Measurements from ENCODE around the gene PRDX6. TPM values are rescaled to one million over a fixed set of nuclear protein-coding genes. Genes with fewer than 3 reads are reported as not detected.

The PRDX6 gene
- polyA plus RNA-seq, 2 of the 4 experiments (the other 2 are of a cell fraction): 246 TPM

DNA sequence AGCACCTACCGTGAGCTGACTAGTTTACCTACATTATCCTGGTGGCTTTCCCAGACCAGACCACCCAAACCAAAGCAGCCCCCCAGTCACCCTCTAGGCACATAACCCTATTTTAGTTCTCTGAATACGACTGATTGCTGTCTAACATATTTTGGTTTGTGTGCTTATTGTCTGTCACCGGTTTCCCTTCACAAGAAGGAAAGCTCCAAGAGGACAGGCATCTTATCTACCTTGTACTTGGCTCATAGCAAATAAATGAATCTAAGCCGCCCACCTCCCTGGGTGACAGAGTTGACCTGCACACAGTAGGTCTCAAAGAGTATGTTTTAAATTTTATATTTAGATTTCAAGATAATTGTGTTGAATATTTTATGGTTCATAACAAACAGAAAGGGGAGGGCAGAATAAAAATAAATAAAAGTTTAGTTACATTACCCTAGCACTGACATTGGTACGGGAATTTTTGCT is 904 bp upstream of the PRDX6 start:
- ChIA-PET POLR2A (interaction anchor here (0.5 to 2.8 kb wide), 8 partner anchors 9 to 392 kb away, joined by 3 to 15 read pairs (median 9); partner anchors contain the start of genes CENPL, DARS2, KLHL20 and ZBTB37), CTCF (interaction anchor here (1.0 to 2.9 kb wide), 7 partner anchors 10 to 732 kb away, joined by 3 to 7 read pairs (median 3); no protein-coding TSS in a partner anchor)
- WGBS (ENCODE audit: missing lambda C conversion rate): 44% methylated on average over 5 of the region's 5 CpGs
- peak overlapping the region; percentile 89 for H3K4me2 ChIP-seq
- H3K4me3 ChIP-seq: peak overlapping the region; percentile 81
- FAIRE-seq (no peak), ATAC-seq (no peak), DNase-seq (ENCODE audit: low read depth in 1 of 2, low spot score in 1 of 2) (no peak)
- H3K4me1 ChIP-seq: peaks cover 42% of the 10 kb centered on the region
- H3K27ac ChIP-seq: peak overlapping the region; percentile 91 to 93
- TF ChIP-seq BHLHE40 (IDR thresholded peaks at IDR 0.05; ENCODE audit: low read depth, low read length) (no peak), ESRRA (IDR thresholded peaks at IDR 0.05; ENCODE audit: borderline replicate concordance, low read length) (no peak), POLR2A (IDR thresholded peaks at IDR 0.05; ENCODE audit: low read length) (no peak), FOSB (CRISPR knock-in tag; IDR thresholded peaks at IDR 0.05) (no peak), HEYL (CRISPR knock-in tag; IDR thresholded peaks at IDR 0.05) (no peak), JUN (IDR thresholded peaks at IDR 0.05) (no peak), EP300 (IDR thresholded peaks at IDR 0.05) (no peak), ZFP36 (IDR thresholded peaks at IDR 0.05; ENCODE audit: borderline replicate concordance, partially characterized antibody) (no peak), MAZ (IDR thresholded peaks at IDR 0.05; ENCODE audit: borderline replicate concordance, low read depth, low read length) (no peak), ZNF302 (CRISPR knock-in tag; IDR thresholded peaks at IDR 0.05) (no peak), MYC (IDR thresholded peaks at IDR 0.05; ENCODE audit: borderline replicate concordance, low read length) (no peak), POLR2AphosphoS2 (conservative IDR thresholded peaks at IDR 0.05; ENCODE audit: low read length) (no peak), CHD4 (IDR thresholded peaks at IDR 0.05; ENCODE audit: borderline replicate concordance) (no peak), TFCP2L1 (CRISPR knock-in tag; IDR thresholded peaks at IDR 0.05) (no peak), RCOR1 (IDR thresholded peaks at IDR 0.05; ENCODE audit: low read depth, low read length) (no peak), MAFK (IDR thresholded peaks at IDR 0.05; ENCODE audit: partially characterized antibody) (no peak)
- TF ChIP-seq, protein P1, sequence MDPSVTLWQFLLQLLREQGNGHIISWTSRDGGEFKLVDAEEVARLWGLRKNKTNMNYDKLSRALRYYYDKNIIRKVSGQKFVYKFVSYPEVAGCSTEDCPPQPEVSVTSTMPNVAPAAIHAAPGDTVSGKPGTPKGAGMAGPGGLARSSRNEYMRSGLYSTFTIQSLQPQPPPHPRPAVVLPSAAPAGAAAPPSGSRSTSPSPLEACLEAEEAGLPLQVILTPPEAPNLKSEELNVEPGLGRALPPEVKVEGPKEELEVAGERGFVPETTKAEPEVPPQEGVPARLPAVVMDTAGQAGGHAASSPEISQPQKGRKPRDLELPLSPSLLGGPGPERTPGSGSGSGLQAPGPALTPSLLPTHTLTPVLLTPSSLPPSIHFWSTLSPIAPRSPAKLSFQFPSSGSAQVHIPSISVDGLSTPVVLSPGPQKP (IDR thresholded peaks at IDR 0.05; ENCODE audit: low read depth, low read length): no peak
- H3K9me3 ChIP-seq: no peaks in the 10 kb centered on the region

DNA sequence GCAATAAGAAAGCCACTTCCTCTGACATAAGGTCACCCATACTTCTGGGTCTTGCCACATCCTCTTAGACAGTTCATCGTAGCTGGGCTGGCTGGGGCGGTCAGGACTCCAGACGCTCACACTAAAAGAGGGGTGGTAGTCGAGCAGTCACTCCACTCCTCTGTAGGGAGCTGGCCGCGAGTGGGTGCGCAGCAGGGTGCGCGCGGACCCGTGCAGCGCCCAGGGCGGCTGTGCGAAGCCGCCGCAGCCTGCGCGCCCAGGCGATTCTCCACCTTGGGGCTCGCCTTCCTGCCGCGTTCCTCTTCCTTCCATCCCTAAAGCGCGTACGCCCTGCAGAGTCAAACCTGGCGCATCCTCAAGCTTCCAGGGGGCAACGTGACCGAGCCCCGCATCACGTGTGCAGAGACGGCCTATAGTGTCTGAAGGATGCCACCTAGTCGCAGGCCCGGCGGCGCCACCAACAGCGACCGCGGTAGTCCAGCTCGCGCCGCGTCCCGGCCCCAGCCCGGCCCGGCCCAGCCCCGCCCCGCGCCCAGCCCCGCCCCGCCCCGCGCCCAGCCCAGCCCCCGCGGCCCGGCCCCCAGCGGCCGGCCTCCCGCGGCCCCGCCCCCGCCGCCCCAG is 360 bp upstream of the PRDX6 start:
- Histone ChIP-seq H3K4me1 (peaks cover 42% of the 10 kb centered on the region), H3K4me3 (peak overlapping the region; percentile 90)
- CTCF ChIA-PET: interaction anchor here (1.0 to 2.9 kb wide), 8 partner anchors 14 to 732 kb away, joined by 3 to 7 read pairs (median 4); no protein-coding TSS in a partner anchor

More for the DNA sequence above, 360 bp upstream of the PRDX6 start:
- ATAC-seq: peak; percentile 92 to 93
- DNase-seq (ENCODE audit: low read depth in 1 of 2, low spot score in 1 of 2): peak; percentile 91 to 93
- H3K27ac ChIP-seq: peak overlapping the region; percentile 91 to 98
- H3K9me3 ChIP-seq: no peaks in the 10 kb centered on the region
- POLR2A ChIA-PET: interaction anchor here (0.5 to 2.8 kb wide), 8 partner anchors 9 to 391 kb away, joined by 3 to 15 read pairs (median 9); partner anchors contain the start of genes CENPL, DARS2, KLHL20 and ZBTB37
- no peak; the same call in 2 of the 3 replicates for TF ChIP-seq SMC3 (IDR thresholded peaks at IDR 0.05)
- TF ChIP-seq CEBPB (IDR thresholded peaks at IDR 0.05): peak in 1 of 2 experiments; percentile 43; a peak in 1 of 4 replicates
- TF ChIP-seq POLR2A (IDR thresholded peaks at IDR 0.05; ENCODE audit: low read length): peak; percentile 57
- peak; percentile 72 for TF ChIP-seq NPAS2 (CRISPR knock-in tag; IDR thresholded peaks at IDR 0.05; ENCODE audit: borderline replicate concordance)
- TF ChIP-seq EP300 (IDR thresholded peaks at IDR 0.05): no peak
- TF ChIP-seq, protein P2, sequence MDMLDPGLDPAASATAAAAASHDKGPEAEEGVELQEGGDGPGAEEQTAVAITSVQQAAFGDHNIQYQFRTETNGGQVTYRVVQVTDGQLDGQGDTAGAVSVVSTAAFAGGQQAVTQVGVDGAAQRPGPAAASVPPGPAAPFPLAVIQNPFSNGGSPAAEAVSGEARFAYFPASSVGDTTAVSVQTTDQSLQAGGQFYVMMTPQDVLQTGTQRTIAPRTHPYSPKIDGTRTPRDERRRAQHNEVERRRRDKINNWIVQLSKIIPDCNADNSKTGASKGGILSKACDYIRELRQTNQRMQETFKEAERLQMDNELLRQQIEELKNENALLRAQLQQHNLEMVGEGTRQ (IDR thresholded peaks at IDR 0.05): peak; percentile 98
- TF ChIP-seq, protein P3, sequence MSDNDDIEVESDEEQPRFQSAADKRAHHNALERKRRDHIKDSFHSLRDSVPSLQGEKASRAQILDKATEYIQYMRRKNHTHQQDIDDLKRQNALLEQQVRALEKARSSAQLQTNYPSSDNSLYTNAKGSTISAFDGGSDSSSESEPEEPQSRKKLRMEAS (IDR thresholded peaks at IDR 0.05): peak; percentile 84
- TF ChIP-seq, protein P4, sequence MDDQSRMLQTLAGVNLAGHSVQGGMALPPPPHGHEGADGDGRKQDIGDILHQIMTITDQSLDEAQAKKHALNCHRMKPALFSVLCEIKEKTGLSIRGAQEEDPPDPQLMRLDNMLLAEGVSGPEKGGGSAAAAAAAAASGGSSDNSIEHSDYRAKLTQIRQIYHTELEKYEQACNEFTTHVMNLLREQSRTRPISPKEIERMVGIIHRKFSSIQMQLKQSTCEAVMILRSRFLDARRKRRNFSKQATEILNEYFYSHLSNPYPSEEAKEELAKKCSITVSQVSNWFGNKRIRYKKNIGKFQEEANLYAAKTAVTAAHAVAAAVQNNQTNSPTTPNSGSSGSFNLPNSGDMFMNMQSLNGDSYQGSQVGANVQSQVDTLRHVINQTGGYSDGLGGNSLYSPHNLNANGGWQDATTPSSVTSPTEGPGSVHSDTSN (IDR thresholded peaks at IDR 0.05): no peak
- FAIRE-seq: no peak
- H3K4me2 ChIP-seq: peak overlapping the region; percentile 89
- WGBS (ENCODE audit: missing lambda C conversion rate): 0% methylated on average over 18 of the region's 62 CpGs
